Hepatocyte (in vitro differentiated cells): ENCODE data around the gene NPEPL1.

Experiments used
- EZH2phosphoT487 ChIP-seq: fragments of 200-600 bp; sonication (generic); IDR thresholded peaks from one replicate; pipeline ENCODE4 v1.6.1; 2018; ENCODE audit warnings: antibody characterized with exemption, mild to moderate bottlenecking, low read depth, moderate library complexity; ENCODE audit not compliant: unreplicated experiment, severe bottlenecking
- TF ChIP-seq, protein P1 (sequence below): fragments of 200-600 bp; sonication (generic); IDR thresholded peaks from 2 replicates; pipeline ENCODE4 v1.5.1; 2016; ENCODE audit warnings: antibody characterized with exemption, mild to moderate bottlenecking; ENCODE audit not compliant: poor library complexity

DNA sequence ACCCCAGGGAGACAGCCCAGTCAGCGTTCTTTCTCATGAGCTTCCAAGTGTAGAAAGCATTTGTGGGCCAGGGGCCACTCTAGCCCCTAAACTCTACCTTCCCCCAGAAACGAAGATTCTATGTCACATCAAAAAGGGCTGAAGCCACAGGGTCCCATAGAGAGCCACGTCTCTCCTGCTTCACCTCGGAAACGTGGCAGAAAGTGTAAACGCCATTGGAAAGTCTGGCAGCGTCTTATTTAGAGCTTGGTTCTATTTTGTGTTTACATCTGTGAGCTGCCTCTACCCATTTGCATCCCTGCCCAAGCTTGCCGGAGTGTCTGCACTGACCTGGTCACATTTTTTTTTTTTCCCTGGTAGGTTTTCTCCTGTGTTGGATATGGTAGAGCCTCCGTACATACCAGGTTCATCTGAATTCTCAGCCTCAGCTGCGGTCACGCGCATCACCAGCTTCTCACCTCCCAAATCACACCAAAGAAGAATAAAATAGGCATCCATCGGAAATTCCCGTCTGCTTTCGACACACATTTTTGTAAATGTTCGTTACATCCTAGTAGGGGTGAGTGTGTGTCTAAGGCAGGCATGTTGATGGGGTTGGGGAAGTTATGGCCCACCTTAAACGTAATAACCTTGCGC, 62.6 kb downstream of the NPEPL1 start:
- TF ChIP-seq, protein P1, sequence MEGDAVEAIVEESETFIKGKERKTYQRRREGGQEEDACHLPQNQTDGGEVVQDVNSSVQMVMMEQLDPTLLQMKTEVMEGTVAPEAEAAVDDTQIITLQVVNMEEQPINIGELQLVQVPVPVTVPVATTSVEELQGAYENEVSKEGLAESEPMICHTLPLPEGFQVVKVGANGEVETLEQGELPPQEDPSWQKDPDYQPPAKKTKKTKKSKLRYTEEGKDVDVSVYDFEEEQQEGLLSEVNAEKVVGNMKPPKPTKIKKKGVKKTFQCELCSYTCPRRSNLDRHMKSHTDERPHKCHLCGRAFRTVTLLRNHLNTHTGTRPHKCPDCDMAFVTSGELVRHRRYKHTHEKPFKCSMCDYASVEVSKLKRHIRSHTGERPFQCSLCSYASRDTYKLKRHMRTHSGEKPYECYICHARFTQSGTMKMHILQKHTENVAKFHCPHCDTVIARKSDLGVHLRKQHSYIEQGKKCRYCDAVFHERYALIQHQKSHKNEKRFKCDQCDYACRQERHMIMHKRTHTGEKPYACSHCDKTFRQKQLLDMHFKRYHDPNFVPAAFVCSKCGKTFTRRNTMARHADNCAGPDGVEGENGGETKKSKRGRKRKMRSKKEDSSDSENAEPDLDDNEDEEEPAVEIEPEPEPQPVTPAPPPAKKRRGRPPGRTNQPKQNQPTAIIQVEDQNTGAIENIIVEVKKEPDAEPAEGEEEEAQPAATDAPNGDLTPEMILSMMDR: no peak
- no peak for TF ChIP-seq EZH2phosphoT487
